NCI-H1105 treated with DMSO at 0.1 percent for 48 hours (cell line): Measurements from ENCODE around the gene CACNA2D3.
A peak's percentile ranks its signal among the peaks of the same experiment; 100 is the strongest.
"Not testable (repeated sequence)": the region's sequence is repeated elsewhere in the genome, so short reads cannot be mapped to it uniquely, and the experiment has no call there.

Experiments used
- DNase-seq: peaks from one replicate; lab custom pipeline; 2025; lab: John Stamatoyannopoulos, UW

CACNA2D3 gene

DNA sequence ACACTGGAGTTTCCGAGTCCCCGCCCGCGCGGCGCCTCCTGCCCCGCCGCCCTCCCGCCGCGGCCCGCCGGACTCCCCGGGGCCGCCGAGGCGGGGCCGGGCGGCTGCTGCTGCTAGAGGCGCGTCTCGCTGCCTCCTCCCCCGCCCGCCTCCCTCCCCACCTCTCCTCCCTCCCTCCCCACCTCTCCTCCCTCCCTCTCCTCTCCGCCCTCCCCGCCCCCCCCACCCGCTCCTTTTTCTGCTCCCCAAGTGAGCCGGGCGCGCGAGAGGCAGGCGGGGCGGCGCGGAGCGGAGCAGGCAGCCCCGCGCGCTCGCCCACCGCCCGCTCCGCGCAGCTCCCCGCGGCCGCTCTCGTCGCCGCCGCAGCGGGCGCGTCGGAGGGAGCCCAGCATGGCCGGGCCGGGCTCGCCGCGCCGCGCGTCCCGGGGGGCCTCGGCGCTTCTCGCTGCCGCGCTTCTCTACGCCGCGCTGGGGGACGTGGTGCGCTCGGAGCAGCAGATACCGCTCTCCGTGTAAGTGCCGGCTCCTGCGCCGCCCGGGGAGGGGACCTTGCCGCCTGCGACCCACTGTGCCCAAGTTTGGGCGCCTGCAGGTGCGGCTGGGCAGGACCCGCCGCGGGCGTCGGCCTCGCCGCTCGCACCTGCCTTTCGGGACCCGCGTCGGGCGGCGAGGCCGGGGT is at the start of gene CACNA2D3:
CACNA2D3 (plus strand) TSS at position 229 of the 679 bp plus-strand sequence.
- DNase-seq, result peak; percentile 18

DNA sequence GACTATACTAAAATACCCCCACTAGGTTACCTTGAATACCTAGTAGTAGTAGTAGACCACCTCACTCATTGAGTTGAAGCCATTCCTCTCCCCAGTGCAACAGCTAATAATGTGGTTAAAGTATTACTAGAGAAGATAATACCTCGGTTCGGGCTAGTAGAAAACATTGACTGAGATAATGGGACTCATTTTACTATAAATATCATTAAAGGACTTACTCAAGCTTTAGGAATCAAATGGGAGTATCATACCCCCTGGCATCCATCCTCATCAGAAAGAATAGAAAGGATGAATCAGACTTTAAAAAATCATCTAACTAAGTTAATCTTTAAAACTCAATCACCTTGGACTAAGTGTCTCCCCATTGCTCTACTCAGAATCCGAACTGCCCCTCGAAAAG is 49.0 kb upstream of the CACNA2D3 start:
- no peak for DNase-seq

DNA sequence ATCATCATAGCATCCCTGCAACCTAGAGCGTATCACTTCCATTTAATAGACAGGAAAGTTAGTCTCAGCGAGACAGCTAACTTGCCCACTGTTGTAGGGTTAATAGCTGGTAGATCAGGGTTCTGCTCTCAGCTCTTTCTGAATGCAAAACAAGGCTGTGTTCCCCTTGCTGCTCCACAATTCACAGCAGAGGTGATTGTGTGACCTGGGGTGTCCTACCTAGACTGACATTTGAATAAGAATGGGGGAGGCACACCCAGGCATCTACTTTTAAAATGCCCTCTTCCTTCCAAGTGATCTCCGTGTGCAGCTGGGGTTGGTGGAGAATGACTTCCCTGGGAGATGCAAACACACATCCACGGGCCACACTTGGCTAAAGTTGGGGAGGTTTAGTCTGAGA is 43.0 kb upstream of the CACNA2D3 start:
- no peak for DNase-seq

DNA sequence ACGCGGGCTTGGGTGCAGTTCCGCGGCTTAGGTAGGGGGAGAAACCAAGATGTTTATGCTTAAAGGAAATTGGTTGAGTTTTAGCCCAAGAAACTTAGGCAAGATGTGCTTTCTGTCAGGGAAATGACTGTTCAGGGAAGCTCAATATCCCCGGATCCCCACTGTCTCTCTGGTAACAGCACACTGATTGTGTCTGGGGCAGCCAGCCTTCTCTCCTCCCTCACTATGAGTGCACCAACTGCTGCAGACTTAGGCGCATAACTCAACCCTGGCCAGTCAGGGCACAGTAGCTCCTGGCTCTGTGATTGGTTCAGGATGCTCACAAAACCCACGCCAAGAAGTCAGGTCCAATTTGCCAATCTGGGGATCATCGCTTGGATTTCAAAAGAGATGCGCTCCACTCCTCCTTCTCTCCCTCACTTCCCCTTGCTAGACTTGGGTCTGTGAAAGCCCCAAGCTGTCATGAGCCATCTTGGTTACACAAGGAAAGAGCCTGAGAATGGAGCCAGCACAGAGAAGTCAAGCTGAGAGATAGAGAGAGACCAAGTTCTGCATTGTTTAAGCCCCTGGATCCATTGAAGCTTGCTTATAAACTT is 42.5 kb upstream of the CACNA2D3 start:
- no peak for DNase-seq

DNA sequence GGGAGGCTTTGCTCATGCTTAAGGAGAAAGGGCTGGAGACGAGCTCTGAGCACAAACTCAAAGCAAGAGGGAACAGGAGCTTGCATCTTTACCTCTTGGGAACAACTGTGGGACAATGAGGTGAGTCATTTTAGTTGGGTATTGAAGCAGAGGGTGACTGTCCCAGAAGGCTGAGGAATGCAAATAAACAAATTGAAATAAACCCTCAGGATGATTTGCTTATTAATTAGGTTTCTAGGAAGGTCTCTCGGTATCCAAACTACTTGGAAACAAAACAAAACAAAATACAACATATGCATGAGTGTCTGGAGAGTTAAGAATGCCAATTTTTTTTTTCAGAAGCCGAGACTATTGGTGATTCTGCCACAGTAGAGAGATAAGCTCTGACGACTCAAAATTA is 38.4 kb upstream of the CACNA2D3 start:
- DNase-seq, result no peak

DNA sequence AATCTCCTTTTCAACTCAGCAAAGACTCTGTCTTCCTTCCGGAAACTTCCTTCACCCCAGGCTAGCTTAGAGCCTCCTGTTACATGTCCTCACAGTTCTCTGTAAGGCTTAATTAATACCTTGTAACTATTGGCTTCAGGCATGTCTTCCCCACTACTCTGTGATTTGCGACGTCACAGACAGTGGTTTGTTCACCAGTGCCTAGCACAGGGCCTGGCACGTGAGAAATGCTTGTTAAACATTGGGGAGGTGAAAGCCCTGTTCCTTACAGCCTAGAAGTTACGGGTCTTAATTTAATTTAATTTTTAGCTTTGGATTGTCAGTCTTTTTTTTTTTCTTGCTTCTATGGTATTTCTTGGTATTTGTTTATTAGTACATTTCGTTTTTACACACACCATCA is 36.4 kb upstream of the CACNA2D3 start:
- no peak for DNase-seq

DNA sequence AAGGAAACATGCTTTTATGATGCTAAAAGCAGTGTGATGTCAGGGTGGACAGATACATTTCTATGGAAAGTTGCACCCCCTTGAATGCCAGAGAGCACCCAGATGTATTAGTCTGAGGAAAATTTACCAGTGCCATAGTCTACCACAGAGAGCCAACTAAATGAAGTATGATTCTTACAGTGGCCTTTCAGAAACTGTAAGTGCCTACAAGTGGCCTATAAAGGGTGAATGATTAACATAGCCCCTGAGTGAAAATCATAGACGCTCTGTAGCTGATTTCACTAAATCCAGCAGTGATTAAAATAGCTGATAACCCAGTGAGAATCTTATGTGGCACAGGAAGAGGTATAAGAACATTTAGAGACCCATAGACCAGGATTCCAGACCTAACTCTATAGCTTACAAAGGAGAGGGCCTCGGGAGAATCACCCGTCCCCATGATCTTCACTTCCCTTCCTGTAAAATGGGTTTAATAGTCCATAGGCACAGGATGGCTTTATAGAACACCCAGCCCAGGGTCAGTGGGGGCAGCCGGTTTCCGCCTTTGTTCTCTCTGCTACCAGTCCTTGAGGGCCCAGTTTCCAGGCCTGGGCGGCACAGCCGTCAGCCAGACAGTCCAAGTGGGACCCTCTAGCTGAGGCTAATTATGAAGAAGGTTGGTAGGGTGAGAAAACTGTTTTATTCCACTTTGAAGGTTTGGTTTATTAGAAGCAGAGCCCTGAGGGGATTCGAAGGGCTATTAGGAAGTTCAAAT is 35.5 kb upstream of the CACNA2D3 start:
- no peak for DNase-seq

DNA sequence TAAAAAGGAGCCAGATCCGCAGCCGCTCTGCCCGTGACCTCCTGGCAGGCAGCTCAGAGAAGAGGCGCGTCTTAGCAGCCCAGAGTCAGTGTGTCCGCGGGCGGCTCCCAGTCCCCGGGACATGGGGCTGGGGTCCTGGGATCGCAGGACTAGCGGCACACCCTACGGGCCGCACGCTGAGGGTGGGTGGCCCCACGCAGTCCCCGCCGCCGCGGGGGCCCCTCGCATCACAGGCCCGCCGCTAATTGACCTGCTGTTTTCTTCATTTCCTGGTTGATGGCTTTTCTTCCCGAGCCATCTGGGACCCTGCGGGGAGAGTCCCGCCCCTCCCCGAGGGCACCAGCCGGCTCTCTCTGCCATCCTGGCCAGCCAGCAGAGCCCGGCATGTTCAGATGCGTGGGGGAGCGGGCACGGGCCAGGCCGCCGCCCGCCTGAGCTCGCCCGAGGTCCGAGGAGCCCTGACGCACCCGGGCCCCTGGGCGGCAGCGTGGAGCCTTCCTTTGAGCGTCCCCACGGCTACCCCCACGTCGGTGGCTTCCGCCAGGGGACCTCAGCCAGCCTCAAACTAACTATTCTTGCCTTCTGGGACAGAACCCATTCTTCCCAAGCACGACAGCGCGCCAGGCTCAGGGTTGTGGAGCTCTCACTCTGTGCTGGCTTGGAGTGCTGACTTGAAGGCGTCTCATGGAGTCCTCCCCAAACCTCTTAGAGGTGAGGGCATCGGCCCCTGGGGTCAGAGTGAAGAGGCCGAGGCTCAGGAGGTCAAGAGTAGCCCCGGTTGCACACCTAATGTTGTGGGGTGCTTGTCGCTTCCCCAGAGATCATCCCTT is 34.6 kb upstream of the CACNA2D3 start:
- no peak for DNase-seq

DNA sequence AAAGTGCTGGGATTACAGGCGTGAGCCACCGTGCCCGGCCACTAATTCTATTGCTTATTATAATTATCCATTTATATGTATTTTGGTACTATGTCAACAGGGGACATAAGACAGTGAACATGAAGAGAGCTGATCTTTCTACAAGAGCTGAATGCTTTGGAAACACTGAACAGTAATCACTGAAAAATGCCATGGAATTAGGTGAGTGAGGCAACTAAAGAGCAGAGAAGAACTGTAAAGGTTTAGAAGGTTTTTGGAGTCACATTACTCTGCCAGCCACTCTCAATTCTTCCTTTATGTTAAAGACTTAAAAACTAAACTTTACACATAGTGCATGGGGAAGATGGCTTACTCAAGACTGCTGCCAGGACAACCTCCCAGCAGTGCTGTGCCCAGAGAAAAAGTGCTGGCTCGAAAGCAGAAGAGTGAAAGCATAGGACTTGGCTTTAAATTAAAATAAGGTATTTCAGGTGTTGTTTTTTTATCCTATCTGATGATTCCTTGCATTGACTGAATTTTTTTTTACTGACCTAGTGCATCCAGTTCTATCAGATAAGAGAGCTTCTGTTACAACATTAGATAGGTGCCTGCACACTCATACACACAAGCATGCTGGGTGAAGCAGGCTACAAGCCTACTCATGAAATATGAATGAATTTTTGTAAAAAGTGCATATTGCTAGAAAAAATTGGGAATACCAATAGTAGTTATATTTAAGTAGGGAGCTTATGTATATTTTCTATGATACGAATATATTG is 28.7 kb upstream of the CACNA2D3 start:
- no peak for DNase-seq

DNA sequence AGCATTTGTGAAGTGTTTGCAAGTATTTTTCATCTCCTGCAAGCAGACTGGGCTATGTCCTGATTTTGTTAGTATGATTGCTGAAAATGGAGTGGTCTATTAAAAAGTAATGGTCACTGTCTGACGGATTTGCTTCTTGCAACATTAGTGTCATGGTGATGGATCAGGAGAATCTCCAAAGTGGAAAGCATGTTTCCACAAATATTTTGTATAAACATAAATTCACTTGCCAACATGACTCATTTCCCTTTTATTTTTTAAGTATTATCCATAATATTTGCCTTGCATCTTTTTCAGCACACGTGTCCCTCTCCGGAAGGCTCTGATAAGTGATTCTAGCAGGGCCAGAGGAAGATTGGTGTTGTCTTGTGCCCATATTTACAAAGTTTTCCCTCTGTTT is 27.4 kb upstream of the CACNA2D3 start:
- DNase-seq, result no peak

DNA sequence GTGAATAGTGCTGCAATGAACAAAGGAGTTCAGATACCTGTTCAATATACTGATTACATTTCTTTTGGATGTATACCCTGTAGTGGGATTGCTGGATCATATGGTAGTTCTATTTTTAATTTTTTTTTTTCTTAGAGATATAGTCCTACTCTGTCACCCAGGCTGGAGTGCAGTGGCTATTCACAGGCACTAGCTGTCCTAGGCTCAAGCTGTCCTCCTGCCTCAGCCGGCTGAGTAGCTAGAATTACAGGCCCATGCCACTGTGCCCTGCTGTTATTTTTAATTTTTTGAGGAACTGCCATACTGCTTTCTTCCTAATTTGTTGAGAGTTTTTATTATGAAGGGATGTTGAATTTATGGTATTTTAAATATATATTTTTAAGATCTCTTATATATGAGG is 23.0 kb upstream of the CACNA2D3 start:
- DNase-seq, result no peak

DNA sequence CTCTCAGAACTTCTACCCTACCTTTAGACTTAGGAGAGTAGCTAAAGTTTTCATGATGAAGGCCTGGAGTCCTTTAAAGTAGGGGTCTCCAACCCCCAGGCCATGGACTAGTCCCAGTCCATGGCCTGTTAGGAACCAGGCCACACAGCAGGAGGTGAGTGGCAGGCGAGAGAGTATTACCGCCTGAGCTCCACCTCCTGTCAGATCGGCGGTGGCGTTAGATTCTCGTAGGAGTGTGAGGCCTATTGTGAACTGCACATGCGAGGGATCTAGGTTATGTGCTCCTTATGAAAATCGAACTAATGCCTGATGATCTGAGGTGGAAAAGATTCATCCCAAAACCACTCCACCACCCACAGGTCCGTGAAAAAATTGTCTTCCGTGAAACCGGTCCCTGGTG is 18.3 kb upstream of the CACNA2D3 start:
- DNase-seq, result no peak

DNA sequence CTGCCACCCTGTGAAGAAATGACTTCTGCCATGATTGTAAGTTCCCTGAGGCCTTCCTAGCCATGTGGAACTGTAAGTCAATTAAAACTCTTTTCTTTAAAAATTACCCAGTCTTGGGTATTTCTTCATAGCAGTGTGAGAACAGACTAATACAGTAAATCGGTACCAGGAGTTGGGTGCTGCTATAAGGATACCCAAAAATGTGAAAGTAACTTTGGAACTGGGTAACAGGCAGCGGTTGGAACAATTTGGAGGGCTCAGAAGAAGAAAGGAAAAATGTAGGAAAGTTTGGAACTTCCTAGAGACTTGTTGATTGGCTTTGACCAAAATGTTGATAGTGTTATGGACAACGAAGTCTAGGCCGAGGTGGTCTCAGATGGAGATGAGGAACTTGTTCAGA is 6.2 kb upstream of the CACNA2D3 start:
- DNase-seq, result not testable (repeated sequence)

DNA sequence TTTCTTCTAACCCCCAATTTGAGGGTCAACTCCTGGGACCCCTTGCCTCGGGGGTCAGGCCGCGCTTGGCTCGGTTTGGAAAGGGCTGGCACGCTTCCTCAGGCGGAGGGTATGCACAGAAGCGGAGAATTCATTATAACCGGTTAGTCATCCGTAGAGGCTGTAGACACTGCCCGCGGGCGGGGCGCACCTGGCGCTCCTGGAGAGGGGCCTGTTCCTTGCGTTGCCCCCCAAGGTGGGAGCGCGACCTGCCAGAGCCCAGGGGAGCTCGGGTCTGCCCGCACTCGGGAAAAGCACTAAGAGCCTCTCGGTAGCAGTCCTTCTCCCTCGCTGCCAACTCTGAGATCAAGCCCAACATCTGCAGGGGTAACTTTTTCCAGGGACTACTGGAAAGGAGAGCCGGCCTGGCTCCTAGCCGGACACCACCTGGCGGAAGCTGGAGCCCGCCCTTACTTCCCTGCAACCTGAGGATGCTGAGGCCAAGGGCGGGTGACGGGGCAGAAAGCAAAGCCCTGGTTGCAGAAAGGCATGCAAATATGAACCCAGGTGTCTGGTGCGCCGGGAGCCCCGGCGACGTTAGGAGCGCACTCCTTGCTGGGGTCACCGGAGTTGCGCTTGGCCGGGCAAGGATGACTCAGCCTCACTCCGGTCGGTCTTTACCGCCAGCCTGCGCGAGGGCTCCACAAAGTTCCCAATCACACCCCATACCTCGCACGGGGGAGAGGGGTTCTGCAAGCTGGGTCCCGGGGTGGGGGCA is 1.5 kb upstream of the CACNA2D3 start:
- DNase-seq, result peak; percentile 47

DNA sequence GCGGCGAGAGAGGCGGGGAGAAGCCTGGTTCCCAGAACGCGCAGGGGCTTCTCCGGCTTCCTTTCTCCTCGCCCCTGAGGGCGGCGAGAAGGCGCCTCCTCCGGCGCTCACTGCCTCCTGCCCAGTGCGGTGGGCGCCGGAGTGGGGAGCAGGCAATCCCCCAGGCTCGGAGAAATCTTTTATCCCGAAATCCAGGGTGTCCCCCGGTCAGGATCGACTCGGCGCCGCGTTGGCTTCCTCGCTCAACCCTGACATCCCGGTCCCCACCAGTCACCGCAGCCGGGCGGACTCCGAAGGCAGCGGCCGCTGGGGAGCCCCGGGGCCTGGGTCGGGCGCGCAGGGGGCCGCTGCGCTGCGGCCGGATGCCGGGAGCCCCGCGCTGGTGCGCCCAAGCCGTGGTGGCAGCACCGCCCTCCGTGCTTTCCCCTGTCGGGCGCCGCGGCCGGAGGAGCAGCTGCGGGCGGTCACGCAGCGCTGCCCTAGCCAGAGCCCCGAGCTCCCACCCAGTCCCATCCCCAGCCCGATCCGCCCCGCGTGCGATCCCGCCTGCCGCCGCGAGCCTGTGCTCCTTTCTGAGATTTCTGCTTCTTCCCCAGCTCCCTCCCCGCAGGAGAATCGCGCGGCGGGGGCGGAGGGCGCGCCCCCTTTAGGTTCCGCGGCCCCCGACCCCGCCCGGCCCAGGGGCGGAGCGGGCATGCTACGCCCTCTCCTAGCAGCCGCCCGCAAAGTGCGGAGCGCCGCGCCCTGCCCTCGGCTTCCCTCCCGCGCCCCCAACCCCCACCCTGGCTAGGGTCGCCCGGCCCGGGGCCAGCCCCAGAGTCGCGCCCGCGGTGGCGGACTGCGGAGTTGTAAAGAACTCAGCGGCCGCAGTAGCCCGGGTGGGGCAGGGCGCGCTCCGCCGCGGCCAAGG is 683 bp upstream of the CACNA2D3 start:
- DNase-seq, result no peak

DNA sequence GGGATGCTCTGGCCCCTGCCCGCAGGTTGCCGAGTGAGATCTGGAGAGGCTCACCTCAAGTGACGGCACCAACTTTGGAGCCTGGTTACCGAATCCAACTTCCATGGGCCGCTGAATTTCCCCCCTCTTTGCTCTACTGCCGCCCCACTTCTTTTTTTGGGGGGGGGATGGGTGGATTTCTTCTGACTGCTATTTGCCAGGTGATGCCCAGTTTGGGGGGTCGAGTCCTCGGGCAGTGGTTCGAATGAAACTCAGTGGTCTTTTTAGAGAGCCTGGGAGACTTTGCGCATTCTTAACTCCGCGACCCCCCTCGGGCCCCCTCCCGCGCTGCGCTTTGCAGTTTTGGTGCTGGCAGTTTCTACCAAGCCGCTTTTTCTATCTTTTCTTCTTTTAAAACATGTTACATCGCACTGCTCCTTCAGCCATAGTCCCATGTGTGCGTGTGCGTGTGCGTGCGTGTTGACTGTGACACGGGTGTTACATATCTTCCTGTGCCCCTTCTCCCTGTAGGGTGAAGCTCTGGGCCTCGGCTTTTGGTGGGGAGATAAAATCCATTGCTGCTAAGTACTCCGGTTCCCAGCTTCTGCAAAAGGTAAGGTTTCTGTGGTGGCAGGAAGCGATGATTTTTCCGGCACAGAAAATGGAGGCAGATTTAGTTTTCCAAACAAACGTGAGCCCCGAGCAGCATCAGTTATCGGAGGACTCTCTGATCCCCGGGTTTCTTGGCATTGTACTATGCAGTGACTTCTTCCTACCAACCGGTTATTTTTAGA is 837 bp downstream of the CACNA2D3 start:
- DNase-seq, result no peak

DNA sequence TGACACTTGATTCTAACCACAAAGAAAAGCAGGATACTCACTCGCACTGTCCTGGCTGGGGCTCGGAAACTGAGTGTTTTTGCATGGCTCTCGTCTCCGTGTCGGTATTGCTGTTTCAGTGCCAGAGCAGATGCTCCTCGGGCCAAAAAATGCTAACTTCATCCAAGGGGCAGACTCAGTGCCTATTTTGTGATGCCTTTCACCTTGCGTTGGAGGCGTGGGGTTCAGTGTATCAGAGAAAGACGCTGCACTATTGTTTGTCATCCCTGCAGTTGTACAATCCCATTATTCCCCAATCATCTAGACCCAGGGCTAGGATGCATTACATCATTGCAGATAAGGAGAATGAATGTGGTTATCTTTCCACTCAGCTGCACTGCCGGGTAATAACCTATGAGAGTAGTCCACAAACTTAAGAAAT is 1.4 kb downstream of the CACNA2D3 start:
- no peak for DNase-seq

DNA sequence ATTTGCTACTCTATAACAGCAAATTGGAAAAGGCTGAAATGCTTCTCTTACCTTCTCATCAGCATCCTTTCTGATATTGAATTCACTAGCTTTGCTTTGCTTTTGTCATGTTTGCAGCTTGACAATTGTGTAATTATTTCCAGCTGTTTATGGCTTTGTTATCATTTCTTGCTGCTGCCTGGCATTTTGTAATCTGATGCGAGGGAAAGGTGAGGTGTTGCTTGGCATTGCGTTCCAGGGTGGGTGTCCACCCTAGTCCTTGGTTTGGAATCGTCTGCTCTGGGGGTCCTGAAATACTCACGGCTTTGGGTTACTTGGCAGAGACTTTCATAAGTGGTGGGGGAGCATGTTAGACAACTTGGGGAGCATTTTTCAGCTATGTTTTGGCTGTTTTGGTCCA is 2.9 kb downstream of the CACNA2D3 start:
- no peak for DNase-seq

DNA sequence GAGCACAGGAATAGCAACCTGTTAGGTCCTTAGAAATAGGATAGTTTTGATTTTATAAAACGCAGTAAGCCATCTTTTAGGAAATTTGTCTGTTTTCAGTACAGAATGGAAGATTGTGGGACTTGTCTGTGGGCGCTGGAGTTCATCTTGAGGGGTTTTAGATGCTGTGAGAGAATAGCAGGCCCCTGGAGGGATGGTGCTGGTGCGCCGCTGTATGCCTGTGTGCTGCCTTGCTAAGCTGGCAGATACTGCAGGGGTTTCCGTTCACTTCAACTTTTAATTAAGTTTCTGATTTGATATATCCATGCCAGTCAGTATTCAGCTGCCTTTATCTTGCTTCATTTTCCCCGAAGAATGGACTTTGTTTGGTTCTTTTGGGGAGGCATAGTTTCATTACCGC is 4.2 kb downstream of the CACNA2D3 start:
- no peak for DNase-seq
